Forelimb muscle (tissue), 1 donor: ENCODE measurements around the gene PPM1H. TPM values are rescaled to one million over a fixed set of nuclear protein-coding genes. Genes with fewer than 3 reads are reported as not detected.
"Not testable (repeated sequence)": the region's sequence is repeated elsewhere in the genome, so short reads cannot be mapped to it uniquely, and the experiment has no call there.

Source experiments
- DNase-seq: peaks from one replicate; pipeline ENCODE4 v3.0.0-alpha.2; 2013; ENCODE audit warnings: low read depth
- polyA plus RNA-seq: library from polyadenylated mRNA; unstranded; fragments of 120-200 nt; gene quantifications from one replicate; pipeline ENCODE4 v1.2.1, GENCODE V29; 2013; ENCODE audit not compliant: insufficient read length

Gene PPM1H
- 3.1 TPM for polyA plus RNA-seq

- peak; percentile 5 for DNase-seq
These were observed at the start of gene PPM1H for GRCh38 chr12:62934799-62935674. Gene PPM1H, minus strand, starts transcription at chr12:62935150. Its CDS starts 414 bp downstream, at chr12:62934736.

- DNase-seq, result no peak
These were observed 48.6 kb upstream of the PPM1H start for GRCh38 chr12:62983594-62983993.

GRCh38 chr12:62978768-62979167, 43.8 kb upstream of the PPM1H start:
- no peak for DNase-seq

- no peak for DNase-seq
These were observed 42.9 kb upstream of the PPM1H start for GRCh38 chr12:62977883-62978282.

GRCh38 chr12:62977418-62977817, 42.5 kb upstream of the PPM1H start:
- DNase-seq, result no peak

- no peak for DNase-seq
These were observed 41.2 kb upstream of the PPM1H start for GRCh38 chr12:62976110-62976662.

- DNase-seq, result no peak
These were observed 37.0 kb upstream of the PPM1H start for GRCh38 chr12:62971769-62972525.

- DNase-seq, result no peak
These were observed 34.7 kb upstream of the PPM1H start for GRCh38 chr12:62969695-62970094.

GRCh38 chr12:62967701-62968100, 32.8 kb upstream of the PPM1H start:
- no peak for DNase-seq

GRCh38 chr12:62966990-62967506, 32.1 kb upstream of the PPM1H start:
- no peak for DNase-seq

- not testable (repeated sequence) for DNase-seq
These were observed 31.6 kb upstream of the PPM1H start for GRCh38 chr12:62966446-62966989.

GRCh38 chr12:62965700-62966099, 30.8 kb upstream of the PPM1H start:
- not testable (repeated sequence) for DNase-seq

- DNase-seq, result not testable (repeated sequence)
These were observed 30.3 kb upstream of the PPM1H start for GRCh38 chr12:62965242-62965641.

- DNase-seq, result no peak
These were observed 28.6 kb upstream of the PPM1H start for GRCh38 chr12:62963486-62964041.

GRCh38 chr12:62960324-62960723, 25.4 kb upstream of the PPM1H start:
- no peak for DNase-seq

- no peak for DNase-seq
These were observed 24.8 kb upstream of the PPM1H start for GRCh38 chr12:62959745-62960144.

- no peak for DNase-seq
These were observed 22.4 kb upstream of the PPM1H start for GRCh38 chr12:62957233-62957953.

- no peak for DNase-seq
These were observed 20.7 kb upstream of the PPM1H start for GRCh38 chr12:62955678-62956077.

- DNase-seq, result no peak
These were observed 15.4 kb upstream of the PPM1H start for GRCh38 chr12:62950317-62950716.

GRCh38 chr12:62948123-62948522, 13.2 kb upstream of the PPM1H start:
- no peak for DNase-seq

GRCh38 chr12:62947364-62947763, 12.4 kb upstream of the PPM1H start:
- DNase-seq, result no peak
